ENCODE measurements around the gene RNF19B.
A peak's percentile ranks its signal among the peaks of the same experiment; 100 is the strongest.

GRCh38 chr1:33007190-33008050 is 42.8 kb upstream of the RNF19B start:
- peak; percentile 43 for TF ChIP-seq CTCF (IDR thresholded peaks at IDR 0.05)
- TF ChIP-seq ZFX (IDR thresholded peaks at IDR 0.05; ENCODE audit: borderline replicate concordance): no peak
